PC-3 (cell line): ENCODE results near the gene LTBP1. TPM values are rescaled to one million over a fixed set of nuclear protein-coding genes. Genes with fewer than 3 reads are reported as not detected.

ENCODE experiments used
- ATAC-seq: fragments of 200-7000 bp; cut with Tn5 transposase; 2 replicates; pipeline ENCODE4 v1.9.1; 2020; ENCODE audit warnings: mild to moderate bottlenecking, moderate library complexity
- BruUV-seq: library from RNA; stranded (reverse); fragments of 400-500 nt; replicated peaks from 2 replicates; lab custom pipeline; 2021; lab: Mats Ljungman, UMichigan
- CTCF ChIA-PET: fragments of 300-600 bp; sonication (Branson Sonifier 250); formaldehyde crosslinking; loops from one replicate; lab custom pipeline; 2022; ENCODE audit warnings: antibody characterized with exemption; lab: Charles Lee
- POLR2A ChIA-PET: fragments of 300-600 bp; sonication (Branson Sonifier 250); formaldehyde crosslinking; loops from one replicate; lab custom pipeline; 2022; ENCODE audit warnings: antibody characterized with exemption; ENCODE audit not compliant: unreplicated experiment; lab: Charles Lee
- DNase-seq: peaks from one replicate; pipeline ENCODE4 v3.0.0-alpha.2; 2015
- H2AFZ ChIP-seq: fragments of 300-600 bp; sonication (generic); 2 replicates; pipeline ENCODE4 v1.6.0; 2016; ENCODE audit warnings: antibody characterized with exemption, low read length
- H3F3A ChIP-seq: fragments of 300-600 bp; sonication (generic); one replicate; pipeline ENCODE4 v1.6.0; 2017; ENCODE audit warnings: antibody characterized with exemption, low read length, control low read depth, mild to moderate bottlenecking; ENCODE audit not compliant: unreplicated experiment
- H3K27ac ChIP-seq: fragments of 300-600 bp; sonication (generic); 2 replicates; pipeline ENCODE4 v1.5.1; 2016; ENCODE audit warnings: mild to moderate bottlenecking, low read length
- H3K27me3 ChIP-seq: fragments of 300-600 bp; sonication (generic); 2 replicates; pipeline ENCODE4 v1.6.1; 2016; ENCODE audit warnings: low read length, mixed read lengths
- H3K36me3 ChIP-seq: fragments of 300-600 bp; sonication (generic); 2 replicates; pipeline ENCODE4 v1.6.1; 2016; ENCODE audit warnings: low read depth, mixed run types, low read length, mixed read lengths
- H3K4me1 ChIP-seq: fragments of 300-600 bp; sonication (generic); 2 replicates; pipeline ENCODE4 v1.5.1; 2016; ENCODE audit warnings: low read length; ENCODE audit not compliant: insufficient read depth
- H3K4me2 ChIP-seq: fragments of 300-600 bp; sonication (generic); 2 replicates; pipeline ENCODE4 v1.6.0; 2016; ENCODE audit warnings: low read length
- H3K4me3 ChIP-seq: fragments of 300-600 bp; sonication (generic); 2 replicates; pipeline ENCODE4 v1.5.1; 2016; ENCODE audit warnings: mild to moderate bottlenecking, low read length, mixed read lengths
- H3K79me2 ChIP-seq: fragments of 300-600 bp; sonication (generic); 2 replicates; pipeline ENCODE4 v1.6.1; 2017; ENCODE audit warnings: low read length, mixed read lengths
- H3K9ac ChIP-seq: fragments of 300-600 bp; sonication (generic); 2 replicates; pipeline ENCODE4 v1.6.0; 2016; ENCODE audit warnings: mild to moderate bottlenecking, low read length
- H3K9me2 ChIP-seq: fragments of 300-600 bp; sonication (generic); replicated peaks from 2 replicates; pipeline ENCODE4 v1.6.1; 2016; ENCODE audit warnings: mixed run types, low read length, mixed read lengths
- H3K9me3 ChIP-seq: fragments of 300-600 bp; sonication (generic); 2 replicates; pipeline ENCODE4 v1.6.1; 2016; ENCODE audit warnings: low read length, mixed read lengths
- H4K20me1 ChIP-seq: fragments of 300-600 bp; sonication (generic); 2 replicates; pipeline ENCODE4 v1.6.1; 2016; ENCODE audit warnings: low read length, mixed read lengths
- CTCF ChIP-seq: fragments of 300-600 bp; sonication (generic); conservative IDR thresholded peaks from 2 replicates; pipeline ENCODE4 v1.5.1; 2017; ENCODE audit warnings: antibody characterized with exemption, low read depth, mild to moderate bottlenecking, low read length
- EZH2 ChIP-seq: fragments of 300-600 bp; sonication (generic); IDR thresholded peaks from one replicate; pipeline ENCODE4 v1.6.1; 2017; ENCODE audit warnings: antibody characterized with exemption, mild to moderate bottlenecking, low read length; ENCODE audit not compliant: unreplicated experiment
- EZH2phosphoT487 ChIP-seq: fragments of 300-600 bp; sonication (generic); IDR thresholded peaks from 2 replicates; pipeline ENCODE4 v1.6.1; 2018; ENCODE audit warnings: mild to moderate bottlenecking, antibody characterized with exemption, low read length, borderline replicate concordance
- intact Hi-C: fragments of 100-400 bp; cut with micrococcal nuclease; formaldehyde crosslinking; loops from 2 replicates; pipeline ENCODE4 v1.9.0; 2023
- total RNA-seq: library from RNA; depleted of rRNA; stranded (reverse); fragments of >200 nt; gene quantifications from 2 replicates; pipeline ENCODE4 v1.2.3, GENCODE V29; 2014

LTBP1 gene
- total RNA-seq, 1 experiment from 2014 or later: 45.9 TPM

GRCh38 chr2:33074197-33074596 lies 127.4 kb downstream of the LTBP1 start:
- Histone ChIP-seq H3K79me2 (no peaks in the 10 kb centered on the region), H3K36me3 (no peaks in the 10 kb centered on the region), H3K4me1 (peaks cover 39% of the 10 kb centered on the region), H3K27me3 (no peaks in the 10 kb centered on the region), H4K20me1 (no peaks in the 10 kb centered on the region), H3K9me2 (no peaks in the 10 kb centered on the region), H3K9me3 (no peaks in the 10 kb centered on the region), H3F3A (peaks cover 8% of the 10 kb centered on the region), H3K9ac (no peak overlapping the region), H3K27ac (no peak overlapping the region), H3K4me2 (no peak overlapping the region), H2AFZ (no peak overlapping the region), H3K4me3 (no peak overlapping the region)
- TF ChIP-seq CTCF (no peak), EZH2phosphoT487 (no peak), EZH2 (no peak)
- POLR2A ChIA-PET: no interaction called here
- no peak for ATAC-seq
- DNase-seq: no peak
- intact Hi-C loops: loop anchor here (5.0 kb wide), 1 partner anchor 78 kb away; no protein-coding TSS in a partner anchor
- no TSS peak for BruUV-seq
- CTCF ChIA-PET: no interaction called here

- no TSS peak for BruUV-seq
- intact Hi-C loops: no loop called here
- Histone ChIP-seq H3K36me3 (no peaks in the 10 kb centered on the region), H3K9ac (no peak overlapping the region), H3K79me2 (no peaks in the 10 kb centered on the region), H3K4me1 (peaks cover 13% of the 10 kb centered on the region), H2AFZ (no peak overlapping the region), H3K4me2 (no peak overlapping the region), H3K27ac (no peak overlapping the region), H3K27me3 (no peaks in the 10 kb centered on the region), H4K20me1 (no peaks in the 10 kb centered on the region), H3K9me3 (no peaks in the 10 kb centered on the region), H3K9me2 (no peaks in the 10 kb centered on the region), H3K4me3 (no peak overlapping the region), H3F3A (no peaks in the 10 kb centered on the region)
- DNase-seq (no peak), ATAC-seq (no peak)
- POLR2A ChIA-PET: no interaction called here
- CTCF ChIA-PET: no interaction called here
- TF ChIP-seq CTCF: no peak
- no peak for TF ChIP-seq EZH2
Measured at GRCh38 chr2:33077311-33077710, 130.6 kb downstream of the LTBP1 start.

- no peak overlapping the region for H2AFZ ChIP-seq
- DNase-seq (peak; percentile 14), ATAC-seq (no peak)
- intact Hi-C loops: no loop called here
- no peak overlapping the region for H3K4me2 ChIP-seq
- no peaks in the 10 kb centered on the region for H4K20me1 ChIP-seq
- no TSS peak for BruUV-seq
- H3K79me2 ChIP-seq: no peaks in the 10 kb centered on the region
- ChIA-PET POLR2A (no interaction called here), CTCF (no interaction called here)
- no peaks in the 10 kb centered on the region for H3K27me3 ChIP-seq
- no peak overlapping the region for H3K27ac ChIP-seq
- no peaks in the 10 kb centered on the region for H3K36me3 ChIP-seq
- no peaks in the 10 kb centered on the region for H3K9me2 ChIP-seq
- peaks cover 8% of the 10 kb centered on the region for H3K4me1 ChIP-seq
- H3K4me3 ChIP-seq: no peak overlapping the region
- no peaks in the 10 kb centered on the region for H3K9me3 ChIP-seq
- no peak overlapping the region for H3K9ac ChIP-seq
- TF ChIP-seq CTCF: no peak
- no peak for TF ChIP-seq EZH2
- no peak for TF ChIP-seq EZH2phosphoT487
- H3F3A ChIP-seq: no peaks in the 10 kb centered on the region
Measured at GRCh38 chr2:33077844-33078243, 131.1 kb downstream of the LTBP1 start.
